A549 (cell line): ENCODE results near the gene B3GNT5.

Source experiments
- CBX8 ChIP-seq: fragments of 200-600 bp; sonication (generic); IDR thresholded peaks from 2 replicates; pipeline ENCODE4 v1.6.1; 2016
- CEBPB ChIP-seq, 2 experiments: fragments of >200 bp in 1 of 2; sonication (Bioruptor Twin) in 1 of 2; formaldehyde crosslinking in 1 of 2; IDR thresholded peaks; 2 replicates each; pipeline ENCODE4 v1.6.1; 2012 to 2016
- CHD2 ChIP-seq: fragments of 150-350 bp; IDR thresholded peaks from 2 replicates; pipeline ENCODE4 v1.6.1; 2014; ENCODE audit warnings: low read length; ENCODE audit not compliant: partially characterized antibody
- CHD4 ChIP-seq: fragments of 200-600 bp; sonication (generic); IDR thresholded peaks from 2 replicates; pipeline ENCODE4 v1.6.1; 2016; ENCODE audit warnings: antibody characterized with exemption, mild to moderate bottlenecking, borderline replicate concordance
- ESRRA ChIP-seq: fragments of 150-350 bp; IDR thresholded peaks from 2 replicates; pipeline ENCODE4 v1.6.1; 2014; ENCODE audit warnings: mild to moderate bottlenecking, low read length, borderline replicate concordance
- JUN ChIP-seq, 2 experiments: fragments of >200 bp; sonication (Bioruptor Twin); formaldehyde crosslinking; IDR thresholded peaks; 2 replicates in 1 of 2; 3 replicates in 1 of 2; pipeline ENCODE4 v1.6.1; 2016 to 2017
- KDM5A ChIP-seq: fragments of 200-600 bp; sonication (generic); IDR thresholded peaks from 2 replicates; pipeline ENCODE4 v1.6.1; 2016; ENCODE audit warnings: antibody characterized with exemption, mild to moderate bottlenecking
- POLR2A ChIP-seq: IDR thresholded peaks from 2 replicates; pipeline ENCODE4 v1.6.1; 2012; ENCODE audit warnings: mild to moderate bottlenecking, low read length
- ZC3H11A ChIP-seq: fragments of 450-650 bp; IDR thresholded peaks from 2 replicates; pipeline ENCODE4 v1.6.1; 2014; ENCODE audit warnings: antibody characterized with exemption, mild to moderate bottlenecking
- TF ChIP-seq, protein P1 (sequence below): fragments of 150-350 bp; IDR thresholded peaks from 2 replicates; pipeline ENCODE4 v1.6.1; 2014; ENCODE audit warnings: low read depth, mild to moderate bottlenecking, low read length
- TF ChIP-seq, protein P2 (sequence below): fragments of >200 bp; sonication (Bioruptor Twin); formaldehyde crosslinking; IDR thresholded peaks from 3 replicates; pipeline ENCODE4 v1.5.1; 2016
- TF ChIP-seq, protein P3 (sequence below): fragments of 250-450 bp; sonication (Bioruptor Pico); IDR thresholded peaks from 2 replicates; pipeline ENCODE4 v1.5.0; 2020; ENCODE audit warnings: low read depth, mild to moderate bottlenecking, moderate library complexity

DNA sequence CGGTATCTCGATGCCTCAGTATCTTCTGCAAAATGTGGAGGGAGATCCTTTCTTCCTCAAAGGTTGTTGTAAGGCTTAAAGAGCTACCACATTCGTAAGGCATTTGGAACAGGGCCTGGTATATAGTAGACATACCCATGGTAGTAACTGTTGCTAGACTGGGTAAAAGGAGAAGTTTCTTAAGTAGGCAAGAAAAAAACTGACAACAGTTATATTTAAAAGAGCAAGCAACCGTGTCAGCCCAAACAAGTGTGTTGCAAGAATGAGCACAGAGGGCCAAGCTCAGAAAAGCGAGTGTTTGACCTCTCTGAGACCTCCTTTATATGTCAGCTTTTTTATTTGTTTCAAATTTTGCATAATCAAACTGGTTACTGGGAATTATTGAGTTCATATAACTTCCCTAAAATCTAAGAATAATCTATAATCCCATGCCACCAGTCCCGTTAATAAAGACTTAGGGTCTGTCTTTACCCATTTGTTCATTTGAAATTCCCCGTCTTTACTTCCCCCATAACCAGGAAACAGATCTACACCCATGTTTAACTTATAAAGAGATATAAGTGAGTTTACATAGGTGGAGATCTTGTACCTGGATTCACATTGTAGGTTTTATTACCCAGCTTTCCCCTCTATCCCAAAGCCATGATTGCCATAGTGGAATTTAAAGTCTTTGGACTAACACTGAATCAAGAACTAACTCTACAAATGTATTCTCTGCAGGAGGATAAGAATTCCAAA, 7.3 kb downstream of the B3GNT5 start:
- TF ChIP-seq CHD4 = no peak
- no peak for TF ChIP-seq CBX8
- TF ChIP-seq, protein P1, sequence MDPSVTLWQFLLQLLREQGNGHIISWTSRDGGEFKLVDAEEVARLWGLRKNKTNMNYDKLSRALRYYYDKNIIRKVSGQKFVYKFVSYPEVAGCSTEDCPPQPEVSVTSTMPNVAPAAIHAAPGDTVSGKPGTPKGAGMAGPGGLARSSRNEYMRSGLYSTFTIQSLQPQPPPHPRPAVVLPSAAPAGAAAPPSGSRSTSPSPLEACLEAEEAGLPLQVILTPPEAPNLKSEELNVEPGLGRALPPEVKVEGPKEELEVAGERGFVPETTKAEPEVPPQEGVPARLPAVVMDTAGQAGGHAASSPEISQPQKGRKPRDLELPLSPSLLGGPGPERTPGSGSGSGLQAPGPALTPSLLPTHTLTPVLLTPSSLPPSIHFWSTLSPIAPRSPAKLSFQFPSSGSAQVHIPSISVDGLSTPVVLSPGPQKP = no peak
- TF ChIP-seq CHD2 = no peak
- no peak for TF ChIP-seq POLR2A
- TF ChIP-seq, protein P2, sequence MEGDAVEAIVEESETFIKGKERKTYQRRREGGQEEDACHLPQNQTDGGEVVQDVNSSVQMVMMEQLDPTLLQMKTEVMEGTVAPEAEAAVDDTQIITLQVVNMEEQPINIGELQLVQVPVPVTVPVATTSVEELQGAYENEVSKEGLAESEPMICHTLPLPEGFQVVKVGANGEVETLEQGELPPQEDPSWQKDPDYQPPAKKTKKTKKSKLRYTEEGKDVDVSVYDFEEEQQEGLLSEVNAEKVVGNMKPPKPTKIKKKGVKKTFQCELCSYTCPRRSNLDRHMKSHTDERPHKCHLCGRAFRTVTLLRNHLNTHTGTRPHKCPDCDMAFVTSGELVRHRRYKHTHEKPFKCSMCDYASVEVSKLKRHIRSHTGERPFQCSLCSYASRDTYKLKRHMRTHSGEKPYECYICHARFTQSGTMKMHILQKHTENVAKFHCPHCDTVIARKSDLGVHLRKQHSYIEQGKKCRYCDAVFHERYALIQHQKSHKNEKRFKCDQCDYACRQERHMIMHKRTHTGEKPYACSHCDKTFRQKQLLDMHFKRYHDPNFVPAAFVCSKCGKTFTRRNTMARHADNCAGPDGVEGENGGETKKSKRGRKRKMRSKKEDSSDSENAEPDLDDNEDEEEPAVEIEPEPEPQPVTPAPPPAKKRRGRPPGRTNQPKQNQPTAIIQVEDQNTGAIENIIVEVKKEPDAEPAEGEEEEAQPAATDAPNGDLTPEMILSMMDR = no peak
- no peak for TF ChIP-seq KDM5A
- TF ChIP-seq, protein P3, sequence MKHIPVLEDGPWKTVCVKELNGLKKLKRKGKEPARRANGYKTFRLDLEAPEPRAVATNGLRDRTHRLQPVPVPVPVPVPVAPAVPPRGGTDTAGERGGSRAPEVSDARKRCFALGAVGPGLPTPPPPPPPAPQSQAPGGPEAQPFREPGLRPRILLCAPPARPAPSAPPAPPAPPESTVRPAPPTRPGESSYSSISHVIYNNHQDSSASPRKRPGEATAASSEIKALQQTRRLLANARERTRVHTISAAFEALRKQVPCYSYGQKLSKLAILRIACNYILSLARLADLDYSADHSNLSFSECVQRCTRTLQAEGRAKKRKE (CRISPR knock-in tag) = no peak
- TF ChIP-seq ZC3H11A = no peak
- TF ChIP-seq JUN (IDR thresholded peaks at IDR 0.05) = no peak
- no peak for TF ChIP-seq CEBPB (IDR thresholded peaks at IDR 0.05)
- no peak for TF ChIP-seq ESRRA
